Astrocyte (in vitro differentiated cells and primary cell): ENCODE measurements around the gene PPM1E. TPM values are rescaled to one million over a fixed set of nuclear protein-coding genes. Genes with fewer than 3 reads are reported as not detected.
"Not testable (repeated sequence)": the region's sequence is repeated elsewhere in the genome, so short reads cannot be mapped to it uniquely, and the experiment has no call there.

Experiments used
- DNase-seq: peaks from one replicate; pipeline ENCODE4 v3.0.0-alpha.2; 2010; ENCODE audit warnings: low read depth
- FAIRE-seq: peaks from 2 replicates; lab custom pipeline; 2011; peaks lifted over from hg19 to GRCh38; lab: Jason Lieb, UNC
- H2AFZ ChIP-seq: 2 replicates; pipeline ENCODE4 v1.6.0; 2012; ENCODE audit warnings: low read depth, low read length, inconsistent platforms
- H3K27ac ChIP-seq: 2 replicates; pipeline ENCODE4 v1.5.1; 2011; ENCODE audit warnings: low read depth, low read length, inconsistent platforms
- H3K27me3 ChIP-seq: 2 replicates; pipeline ENCODE4 v1.6.0; 2011; ENCODE audit warnings: low read length, inconsistent platforms; ENCODE audit not compliant: insufficient read depth
- H3K36me3 ChIP-seq: 2 replicates; pipeline ENCODE4 v1.5.1; 2011; ENCODE audit warnings: low read length, inconsistent platforms; ENCODE audit not compliant: insufficient read depth
- H3K4me1 ChIP-seq: 2 replicates; pipeline ENCODE4 v1.5.1; 2011; ENCODE audit warnings: low read length, inconsistent platforms; ENCODE audit not compliant: insufficient read depth
- H3K4me2 ChIP-seq: 2 replicates; pipeline ENCODE4 v1.6.0; 2012; ENCODE audit warnings: low read length, inconsistent platforms
- H3K4me3 ChIP-seq: 2 replicates; pipeline ENCODE4 v1.5.1; 2011; ENCODE audit warnings: low read depth, mild to moderate bottlenecking, low read length, inconsistent platforms; ENCODE audit not compliant: insufficient read depth
- H3K79me2 ChIP-seq: 2 replicates; pipeline ENCODE4 v1.6.0; 2012; ENCODE audit warnings: mild to moderate bottlenecking, low read length, inconsistent platforms; ENCODE audit not compliant: insufficient read depth
- H3K9ac ChIP-seq: 2 replicates; pipeline ENCODE4 v1.6.0; 2012; ENCODE audit warnings: mild to moderate bottlenecking, low read length, inconsistent platforms
- H3K9me3 ChIP-seq: 2 replicates; pipeline ENCODE4 v1.5.1; 2012; ENCODE audit warnings: low read depth, mild to moderate bottlenecking, low read length, inconsistent platforms; ENCODE audit not compliant: insufficient read depth
- H4K20me1 ChIP-seq: 2 replicates; pipeline ENCODE4 v1.6.0; 2012; ENCODE audit warnings: low read length, inconsistent platforms; ENCODE audit not compliant: insufficient read depth
- H3K27ac Mint-ChIP-seq: one replicate; pipeline ENCODE4 v1.8.0; 2021; ENCODE audit warnings: mild to moderate bottlenecking, mixed read lengths; ENCODE audit not compliant: unreplicated experiment
- H3K27me3 Mint-ChIP-seq: one replicate; pipeline ENCODE4 v1.8.0; 2021; ENCODE audit warnings: low read depth, mixed read lengths; ENCODE audit not compliant: unreplicated experiment
- H3K36me3 Mint-ChIP-seq: one replicate; pipeline ENCODE4 v1.8.0; 2021; ENCODE audit warnings: low read depth, mixed read lengths; ENCODE audit not compliant: unreplicated experiment
- H3K4me1 Mint-ChIP-seq: one replicate; pipeline ENCODE4 v1.8.0; 2021; ENCODE audit warnings: low read depth, mixed read lengths; ENCODE audit not compliant: unreplicated experiment
- H3K4me3 Mint-ChIP-seq: one replicate; pipeline ENCODE4 v1.8.0; 2021; ENCODE audit warnings: mild to moderate bottlenecking, moderate library complexity, mixed read lengths; ENCODE audit not compliant: unreplicated experiment
- H3K9me3 Mint-ChIP-seq: one replicate; pipeline ENCODE4 v1.8.0; 2021; ENCODE audit warnings: mild to moderate bottlenecking, mixed read lengths; ENCODE audit not compliant: unreplicated experiment
- CTCF ChIP-seq: IDR thresholded peaks from 2 replicates; pipeline ENCODE4 v1.5.1; 2011; ENCODE audit warnings: low read depth, mild to moderate bottlenecking, inconsistent platforms, low read length, moderate library complexity; ENCODE audit not compliant: insufficient read depth
- EZH2 ChIP-seq: IDR thresholded peaks from 2 replicates; pipeline ENCODE4 v1.6.1; 2012; ENCODE audit warnings: mild to moderate bottlenecking, low read length, inconsistent platforms; ENCODE audit not compliant: insufficient read depth
- total RNA-seq: library from RNA; stranded (reverse); gene quantifications from 2 replicates; pipeline ENCODE4 v1.2.1, GENCODE V29; 2021

PPM1E gene
- total RNA-seq, 1 donor from 2014 or later, result 0.79 TPM

GRCh38 chr17:58840820-58841612 is 85.4 kb downstream of the PPM1E start:
- no peaks in the 10 kb centered on the region for H3K27me3 ChIP-seq
- TF ChIP-seq EZH2 (no peak), CTCF (no peak)
- H3K36me3 Mint-ChIP-seq, result no peaks in the 10 kb centered on the region
- no peaks in the 10 kb centered on the region for H3K4me1 Mint-ChIP-seq
- no peaks in the 10 kb centered on the region for H3K27me3 Mint-ChIP-seq
- H3K36me3 ChIP-seq, result no peaks in the 10 kb centered on the region
- no peaks in the 10 kb centered on the region for H3K79me2 ChIP-seq
- H3K4me3 ChIP-seq, result no peak overlapping the region
- no peaks in the 10 kb centered on the region for H4K20me1 ChIP-seq
- H3K27ac ChIP-seq, result no peak overlapping the region
- no peak overlapping the region for H3K9ac ChIP-seq
- no peaks in the 10 kb centered on the region for H3K4me1 ChIP-seq
- H3K9me3 ChIP-seq, result no peaks in the 10 kb centered on the region
- H3K4me3 Mint-ChIP-seq, result no peak overlapping the region
- no peak overlapping the region for H3K27ac Mint-ChIP-seq
- H3K4me2 ChIP-seq, result no peak overlapping the region
- DNase-seq (no peak), FAIRE-seq (no peak)
- no peak overlapping the region for H2AFZ ChIP-seq
- no peaks in the 10 kb centered on the region for H3K9me3 Mint-ChIP-seq

- not testable (repeated sequence) for H3K4me3 ChIP-seq, DNase-seq, H2AFZ ChIP-seq, H3K9me3 ChIP-seq, H3K27ac ChIP-seq, H3K27ac Mint-ChIP-seq, H3K36me3 Mint-ChIP-seq, H3K27me3 ChIP-seq, H4K20me1 ChIP-seq, H3K4me3 Mint-ChIP-seq, FAIRE-seq, H3K36me3 ChIP-seq, H3K27me3 Mint-ChIP-seq, H3K4me1 ChIP-seq, H3K9ac ChIP-seq, H3K4me1 Mint-ChIP-seq, H3K79me2 ChIP-seq, H3K4me2 ChIP-seq
- peaks cover 14% of the 10 kb centered on the region for H3K9me3 Mint-ChIP-seq
Observed at GRCh38 chr17:58846413-58846812, 90.8 kb downstream of the PPM1E start.

- H3K4me3 ChIP-seq, H3K9ac ChIP-seq, FAIRE-seq, H3K9me3 ChIP-seq, H3K4me1 Mint-ChIP-seq, H3K4me3 Mint-ChIP-seq, H3K27me3 Mint-ChIP-seq, H3K27me3 ChIP-seq, H3K27ac Mint-ChIP-seq, H3K4me2 ChIP-seq, H4K20me1 ChIP-seq, H3K36me3 Mint-ChIP-seq, H3K36me3 ChIP-seq, DNase-seq, H3K27ac ChIP-seq, H3K79me2 ChIP-seq, H3K4me1 ChIP-seq, H2AFZ ChIP-seq: not testable (repeated sequence)
- H3K9me3 Mint-ChIP-seq, result peaks cover 15% of the 10 kb centered on the region
Observed at GRCh38 chr17:58850106-58850505, 94.5 kb downstream of the PPM1E start.
